ENCODE measurements around the gene SUCO. TPM values are rescaled to one million over a fixed set of nuclear protein-coding genes. Genes with fewer than 3 reads are reported as not detected.

The SUCO gene
- total and polyA plus RNA-seq, 2 of the 13 experiments (the other 11 are each of a cell fraction or from before 2014, with no cell fraction given) = 12.6 to 25.5 TPM

GRCh38 chr1:172630056-172630818 is 97.3 kb downstream of the SUCO start:
- H3K9me3 ChIP-seq (ENCODE audit: low read length) = no peaks in the 10 kb centered on the region
- DNase-seq (ENCODE audit: low spot score) (no peak), FAIRE-seq (no peak), ATAC-seq (no peak)
- in situ Hi-C loops (cut with HindIII; ENCODE audit: extremely low pct_ligation_motif_present, low pct_unique_long_range_greater_than_20kb) = no loop called here
- POLR2A ChIA-PET = no interaction called here
- H3K4me3 ChIP-seq (replicated peaks in 1 of 3; ENCODE audit: insufficient read depth in 1 of 3, low read depth in 2 of 3, low read length in 3 of 3) = no peak overlapping the region
- no peaks in the 10 kb centered on the region for H4K20me1 ChIP-seq (ENCODE audit: insufficient read depth, low read length)
- WGBS (ENCODE audit: low lambda C conversion rate) = 41% methylated on average over 11 of the region's 11 CpGs
- H3K4me1 ChIP-seq (ENCODE audit: insufficient read depth, low read length) = peaks cover 36% of the 10 kb centered on the region
- no peaks in the 10 kb centered on the region for H3K79me2 ChIP-seq (ENCODE audit: insufficient read depth, low read length)
- intact Hi-C loops (cut with micrococcal nuclease; ENCODE audit: unreplicated experiment) = no loop called here
- H3K27ac ChIP-seq (ENCODE audit: extremely low read length, insufficient read depth, low read length) = no peak overlapping the region
- no peaks in the 10 kb centered on the region for H3K36me3 ChIP-seq (replicated peaks in 1 of 2; ENCODE audit: control insufficient read depth in 1 of 2, insufficient read depth in 2 of 2, low read length in 2 of 2)
- TF ChIP-seq CEBPG (CRISPR knock-in tag; IDR thresholded peaks at IDR 0.05) (0 out of 2 replicates have a peak, but pooled peaks have one; percentile 5), RBM22 (optimal IDR thresholded peaks at IDR 0.05; ENCODE audit: low read length) (no peak)
- TF ChIP-seq, protein P1, sequence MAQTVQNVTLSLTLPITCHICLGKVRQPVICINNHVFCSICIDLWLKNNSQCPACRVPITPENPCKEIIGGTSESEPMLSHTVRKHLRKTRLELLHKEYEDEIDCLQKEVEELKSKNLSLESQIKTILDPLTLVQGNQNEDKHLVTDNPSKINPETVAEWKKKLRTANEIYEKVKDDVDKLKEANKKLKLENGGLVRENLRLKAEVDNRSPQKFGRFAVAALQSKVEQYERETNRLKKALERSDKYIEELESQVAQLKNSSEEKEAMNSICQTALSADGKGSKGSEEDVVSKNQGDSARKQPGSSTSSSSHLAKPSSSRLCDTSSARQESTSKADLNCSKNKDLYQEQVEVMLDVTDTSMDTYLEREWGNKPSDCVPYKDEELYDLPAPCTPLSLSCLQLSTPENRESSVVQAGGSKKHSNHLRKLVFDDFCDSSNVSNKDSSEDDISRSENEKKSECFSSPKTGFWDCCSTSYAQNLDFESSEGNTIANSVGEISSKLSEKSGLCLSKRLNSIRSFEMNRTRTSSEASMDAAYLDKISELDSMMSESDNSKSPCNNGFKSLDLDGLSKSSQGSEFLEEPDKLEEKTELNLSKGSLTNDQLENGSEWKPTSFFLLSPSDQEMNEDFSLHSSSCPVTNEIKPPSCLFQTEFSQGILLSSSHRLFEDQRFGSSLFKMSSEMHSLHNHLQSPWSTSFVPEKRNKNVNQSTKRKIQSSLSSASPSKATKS (CRISPR knock-in tag; IDR thresholded peaks at IDR 0.05) = no peak
- BruUV-seq (replicated peaks) = no TSS peak
- CTCF ChIA-PET (ENCODE audit: low intra/inter-chr PET ratio, low total read pairs) = no interaction called here
- H2AFZ ChIP-seq (ENCODE audit: low read length) = no peak overlapping the region
- no peak overlapping the region for H3K9ac ChIP-seq (ENCODE audit: insufficient read depth, low read depth, low read length)
- H3K4me2 ChIP-seq (ENCODE audit: low read depth, low read length) = no peak overlapping the region
- no peaks in the 10 kb centered on the region for H3K27me3 ChIP-seq (ENCODE audit: control insufficient read depth in 1 of 2, insufficient read depth in 2 of 2, low read length in 2 of 2)

DNA sequence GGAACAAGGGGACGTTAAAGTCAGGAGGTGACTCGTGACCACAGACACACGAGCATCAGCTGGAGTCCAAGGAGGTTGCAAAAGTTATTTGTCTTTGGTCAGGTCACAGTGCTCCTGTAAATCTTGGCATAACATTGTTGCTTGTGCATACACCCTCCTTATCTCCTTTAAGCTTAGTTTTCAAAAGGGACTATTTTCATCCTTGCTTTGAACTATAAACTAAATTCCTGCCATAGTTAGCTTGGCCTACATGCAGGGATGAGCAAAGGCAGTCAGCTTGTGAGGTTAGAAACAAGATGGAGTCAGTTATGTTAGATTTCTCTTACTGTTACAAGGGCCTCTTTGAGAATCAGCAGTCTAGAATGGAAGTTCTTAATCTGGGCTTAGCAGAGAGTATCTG is 97.9 kb downstream of the SUCO start:
- H3K79me2 ChIP-seq (ENCODE audit: insufficient read depth, low read length) = no peaks in the 10 kb centered on the region
- H3K9ac ChIP-seq (ENCODE audit: insufficient read depth, low read depth, low read length) = no peak overlapping the region
- H2AFZ ChIP-seq (ENCODE audit: low read length) = no peak overlapping the region
- BruUV-seq (replicated peaks) = no TSS peak
- H3K27me3 ChIP-seq (ENCODE audit: control insufficient read depth in 1 of 2, insufficient read depth in 2 of 2, low read length in 2 of 2) = no peaks in the 10 kb centered on the region
- CTCF ChIA-PET (ENCODE audit: low intra/inter-chr PET ratio, low total read pairs) = no interaction called here
- no peak overlapping the region for H3K4me2 ChIP-seq (ENCODE audit: low read depth, low read length)
- 0% methylated on average over 3 of the region's 3 CpGs for WGBS (ENCODE audit: low lambda C conversion rate)
- no peak for ATAC-seq
- H3K27ac ChIP-seq (ENCODE audit: extremely low read length, insufficient read depth, low read length) = no peak overlapping the region
- TF ChIP-seq THAP9 (CRISPR knock-in tag; IDR thresholded peaks at IDR 0.05; ENCODE audit: borderline replicate concordance) = no peak
- peak; percentile 79; the same call in 1 of the 2 replicates for TF ChIP-seq ZKSCAN8 (CRISPR knock-in tag; IDR thresholded peaks at IDR 0.05; ENCODE audit: borderline replicate concordance)
- H3K4me3 ChIP-seq (replicated peaks in 1 of 3; ENCODE audit: insufficient read depth in 1 of 3, low read depth in 2 of 3, low read length in 3 of 3) = no peak overlapping the region
- no peaks in the 10 kb centered on the region for H3K36me3 ChIP-seq (replicated peaks in 1 of 2; ENCODE audit: control insufficient read depth in 1 of 2, insufficient read depth in 2 of 2, low read length in 2 of 2)
- H3K9me3 ChIP-seq (ENCODE audit: low read length) = no peaks in the 10 kb centered on the region
- DNase-seq (ENCODE audit: low spot score) = peak; percentile 8
- peaks cover 36% of the 10 kb centered on the region for H3K4me1 ChIP-seq (ENCODE audit: insufficient read depth, low read length)
- in situ Hi-C loops (cut with HindIII; ENCODE audit: extremely low pct_ligation_motif_present, low pct_unique_long_range_greater_than_20kb) = no loop called here
- intact Hi-C loops (cut with micrococcal nuclease; ENCODE audit: unreplicated experiment) = no loop called here
- POLR2A ChIA-PET = no interaction called here
- FAIRE-seq = no peak
- no peaks in the 10 kb centered on the region for H4K20me1 ChIP-seq (ENCODE audit: insufficient read depth, low read length)

Data from HepG2 (cell line).